HG03469 (cell line): ENCODE results near the gene B3GALT2.
A peak's percentile ranks its signal among the peaks of the same experiment; 100 is the strongest.

Experiments used
- ATAC-seq: cut with Tn5 transposase; IDR thresholded peaks from one replicate; pipeline ENCODE4 v1.9.1; 2021; ENCODE audit warnings: mild to moderate bottlenecking, moderate library complexity, moderate number of reproducible peaks; ENCODE audit not compliant: unreplicated experiment

Gene B3GALT2

GRCh38 chr1:193183019-193183627 lies 3.3 kb downstream of the B3GALT2 start:
- ATAC-seq = peak; percentile 51

- no peak for ATAC-seq
These were observed 4.4 kb downstream of the B3GALT2 start for GRCh38 chr1:193181985-193182384.

- ATAC-seq = no peak
These were observed 4.9 kb downstream of the B3GALT2 start for GRCh38 chr1:193181536-193181935.

- no peak for ATAC-seq
These were observed 7.3 kb downstream of the B3GALT2 start for GRCh38 chr1:193179094-193179493.

GRCh38 chr1:193176788-193177187 lies 9.6 kb downstream of the B3GALT2 start:
- ATAC-seq = no peak

- ATAC-seq = no peak
These were observed 10.3 kb downstream of the B3GALT2 start for GRCh38 chr1:193176113-193176512.

GRCh38 chr1:193157360-193157759 lies 29.1 kb downstream of the B3GALT2 start:
- no peak for ATAC-seq

GRCh38 chr1:193156822-193157142 lies 29.6 kb downstream of the B3GALT2 start:
- ATAC-seq = no peak

- no peak for ATAC-seq
These were observed 30.1 kb downstream of the B3GALT2 start for GRCh38 chr1:193156117-193156821.

- ATAC-seq = no peak
These were observed 41.4 kb downstream of the B3GALT2 start for GRCh38 chr1:193144999-193145398.

GRCh38 chr1:193144361-193144938 lies 42.0 kb downstream of the B3GALT2 start:
- no peak for ATAC-seq

- no peak for ATAC-seq
These were observed 43.1 kb downstream of the B3GALT2 start for GRCh38 chr1:193143285-193143684.

- ATAC-seq = no peak
These were observed 44.0 kb downstream of the B3GALT2 start for GRCh38 chr1:193142409-193142808.

GRCh38 chr1:193141804-193142203 lies 44.6 kb downstream of the B3GALT2 start:
- no peak for ATAC-seq

- ATAC-seq = no peak
These were observed 46.2 kb downstream of the B3GALT2 start for GRCh38 chr1:193140254-193140653.

- ATAC-seq = no peak
These were observed 55.0 kb downstream of the B3GALT2 start for GRCh38 chr1:193131266-193131860.
